GM23338 (cell line): Measurements from ENCODE around the gene NT5DC3. TPM values are rescaled to one million over a fixed set of nuclear protein-coding genes. Genes with fewer than 3 reads are reported as not detected.
A peak's percentile ranks its signal among the peaks of the same experiment; 100 is the strongest.

Source experiments
- ATAC-seq: fragments of 200-7000 bp; cut with Tn5 transposase; 3 replicates; pipeline ENCODE4 v1.9.1; 2020
- DNase-seq: peaks from one replicate; pipeline ENCODE4 v3.0.0-alpha.2; 2015; ENCODE audit warnings: low spot score
- H2AFZ ChIP-seq: fragments of 200-600 bp; sonication (generic); 2 replicates; pipeline ENCODE4 v1.8.0; 2016; ENCODE audit warnings: antibody characterized with exemption, mild to moderate bottlenecking, moderate library complexity
- H3F3A ChIP-seq: fragments of 200-600 bp; sonication (generic); replicated peaks from 2 replicates; pipeline ENCODE4 v1.8.0; 2017; ENCODE audit warnings: antibody characterized with exemption, mixed run types, low read depth
- H3K27ac ChIP-seq: fragments of 200-600 bp; sonication (generic); 2 replicates; pipeline ENCODE4 v1.6.1; 2016; ENCODE audit warnings: low read depth
- H3K27me3 ChIP-seq: fragments of 200-600 bp; sonication (generic); 2 replicates; pipeline ENCODE4 v1.8.0; 2016; ENCODE audit warnings: mild to moderate bottlenecking, mixed run types, moderate library complexity; ENCODE audit not compliant: insufficient read depth
- H3K36me3 ChIP-seq: fragments of 200-600 bp; sonication (generic); 2 replicates; pipeline ENCODE4 v1.8.0; 2016; ENCODE audit warnings: mild to moderate bottlenecking; ENCODE audit not compliant: insufficient read depth
- H3K4me1 ChIP-seq: fragments of 200-600 bp; sonication (generic); 2 replicates; pipeline ENCODE4 v1.8.0; 2016; ENCODE audit warnings: mild to moderate bottlenecking, moderate library complexity; ENCODE audit not compliant: insufficient read depth
- H3K4me2 ChIP-seq: fragments of 200-600 bp; sonication (generic); 2 replicates; pipeline ENCODE4 v1.7.1; 2017; ENCODE audit warnings: mixed run types
- H3K4me3 ChIP-seq: fragments of 200-600 bp; sonication (generic); 2 replicates; pipeline ENCODE4 v1.6.1; 2016; ENCODE audit warnings: mixed run types
- H3K79me2 ChIP-seq: fragments of 200-600 bp; sonication (generic); replicated peaks from 2 replicates; pipeline ENCODE4 v1.8.0; 2017; ENCODE audit warnings: mild to moderate bottlenecking; ENCODE audit not compliant: insufficient read depth
- H3K9me2 ChIP-seq: fragments of 200-600 bp; sonication (generic); 2 replicates; pipeline ENCODE4 v1.8.0; 2017; ENCODE audit not compliant: insufficient read depth
- H4K20me1 ChIP-seq: fragments of 200-600 bp; sonication (generic); replicated peaks from 2 replicates; pipeline ENCODE4 v1.8.0; 2017; ENCODE audit warnings: mild to moderate bottlenecking; ENCODE audit not compliant: insufficient read depth
- H3K27ac Mint-ChIP-seq: 2 replicates; pipeline ENCODE4 v1.8.0; 2020; ENCODE audit warnings: inconsistent platforms, mild to moderate bottlenecking, moderate library complexity, mixed read lengths
- H3K27me3 Mint-ChIP-seq: 3 replicates; pipeline ENCODE4 v1.8.0; 2022; ENCODE audit warnings: low read depth, mild to moderate bottlenecking, moderate library complexity, mixed read lengths, inconsistent platforms; ENCODE audit not compliant: insufficient read depth, poor library complexity
- H3K36me3 Mint-ChIP-seq: 3 replicates; pipeline ENCODE4 v1.8.0; 2021; ENCODE audit warnings: low read depth, mild to moderate bottlenecking, inconsistent platforms, moderate library complexity, mixed read lengths
- H3K4me1 Mint-ChIP-seq: 3 replicates; pipeline ENCODE4 v1.8.0; 2020; ENCODE audit warnings: mild to moderate bottlenecking, inconsistent platforms, mixed read lengths
- H3K4me3 Mint-ChIP-seq: 3 replicates; pipeline ENCODE4 v1.8.0; 2021; ENCODE audit warnings: moderate library complexity, mild to moderate bottlenecking, inconsistent platforms, mixed read lengths
- H3K9me3 Mint-ChIP-seq: 3 replicates; pipeline ENCODE4 v1.8.0; 2020; ENCODE audit warnings: moderate library complexity, mild to moderate bottlenecking, inconsistent platforms, mixed read lengths
- CREB1 ChIP-seq: fragments of 250-450 bp; sonication (Bioruptor Pico); IDR thresholded peaks from 2 replicates; pipeline ENCODE4 v1.5.0; 2020; ENCODE audit warnings: low read depth, mild to moderate bottlenecking, moderate library complexity
- ETS1 ChIP-seq: IDR thresholded peaks from 2 replicates; pipeline ENCODE4 v1.6.1; 2016; ENCODE audit warnings: antibody characterized with exemption
- EZH2 ChIP-seq: fragments of 200-600 bp; sonication (generic); IDR thresholded peaks from one replicate; pipeline ENCODE4 v1.8.0; 2017; ENCODE audit warnings: antibody characterized with exemption, mild to moderate bottlenecking, low read depth; ENCODE audit not compliant: unreplicated experiment
- ZNF331 ChIP-seq: fragments of 250-450 bp; sonication (Bioruptor Pico); IDR thresholded peaks from 2 replicates; pipeline ENCODE4 v1.5.0; 2020; ENCODE audit warnings: low read depth, mild to moderate bottlenecking, moderate library complexity
- polyA plus RNA-seq: library from polyadenylated mRNA; unstranded; fragments of >200 nt; fragmentation: Nextera tagmentation; extraction: Ambion mirVana; gene quantifications from 2 replicates; pipeline ENCODE4 v1.2.1, GENCODE V29; 2016
- total RNA-seq: library from RNA; depleted of rRNA; stranded (reverse); fragments of >200 nt; shearing (Covaris generic); gene quantifications from 2 replicates; pipeline ENCODE4 v1.2.3, GENCODE V29; 2014
- TF ChIP-seq, protein P1 (sequence below), 2 experiments: fragments of 200-600 bp in 1 of 2; sonication (generic) in 1 of 2; conservative IDR thresholded peaks; 2 replicates each; pipeline versions ENCODE4 v1.5.1 to v1.6.1; 2016 to 2017; ENCODE audit warnings: antibody characterized with exemption in 2 of 2, low read depth in 2 of 2, mild to moderate bottlenecking in 2 of 2, moderate library complexity in 1 of 2

NT5DC3 gene
- total and polyA plus RNA-seq, 2 experiments from 2014 or later = 2.2 to 12.5 TPM

DNA sequence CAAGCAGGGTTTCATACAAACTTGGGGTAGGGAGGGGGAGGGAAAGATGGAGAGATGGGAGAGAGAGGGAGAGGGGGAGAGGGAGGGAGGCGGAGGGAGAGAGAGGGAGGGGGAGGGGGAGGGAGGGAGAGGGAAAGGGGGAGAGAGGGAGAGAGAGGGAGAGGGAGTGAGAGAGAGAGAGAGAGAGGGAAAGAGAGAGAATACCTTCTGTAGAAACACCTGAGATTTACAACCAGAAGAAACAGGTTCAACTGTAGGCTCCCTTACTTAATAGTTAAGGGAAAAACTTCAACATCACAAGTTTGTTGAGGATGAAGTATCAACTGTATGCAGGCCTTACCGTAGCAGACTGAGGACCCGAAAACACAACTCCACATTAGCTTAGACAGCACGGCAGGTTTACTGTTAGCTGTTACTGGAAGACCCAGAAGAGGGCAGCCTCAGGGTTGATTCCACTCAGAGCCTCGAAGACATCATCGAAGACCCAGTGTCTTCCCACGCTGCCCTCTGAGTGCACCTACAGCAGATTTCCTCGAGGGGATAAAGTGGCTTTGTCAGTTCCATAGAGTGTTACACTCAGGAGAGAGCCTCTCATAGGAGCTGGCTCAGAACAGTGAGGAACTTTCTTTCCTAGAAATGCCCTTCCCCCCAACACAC is 72.4 kb downstream of the NT5DC3 start:
- no peak overlapping the region for H3K27ac ChIP-seq
- DNase-seq (no peak), ATAC-seq (peak; percentile 45)
- no peaks in the 10 kb centered on the region; the same call in 1 of the 2 replicates for H4K20me1 ChIP-seq
- H3K36me3 Mint-ChIP-seq = peaks cover 17% of the 10 kb centered on the region; the same call in 2 of the 3 replicates
- H3F3A ChIP-seq = no peaks in the 10 kb centered on the region
- H3K9me2 ChIP-seq = no peaks in the 10 kb centered on the region
- no peak overlapping the region for H3K4me3 Mint-ChIP-seq
- no peaks in the 10 kb centered on the region for H3K79me2 ChIP-seq
- no peaks in the 10 kb centered on the region for H3K27me3 ChIP-seq
- H3K4me2 ChIP-seq = no peak overlapping the region
- peaks cover 18% of the 10 kb centered on the region; the same call in 2 of the 3 replicates for H3K4me1 Mint-ChIP-seq
- peaks cover 4% of the 10 kb centered on the region for H3K27me3 Mint-ChIP-seq
- peaks cover 10% of the 10 kb centered on the region; the same call in 1 of the 2 replicates for H3K4me1 ChIP-seq
- H3K4me3 ChIP-seq = no peak overlapping the region
- TF ChIP-seq, protein P1, sequence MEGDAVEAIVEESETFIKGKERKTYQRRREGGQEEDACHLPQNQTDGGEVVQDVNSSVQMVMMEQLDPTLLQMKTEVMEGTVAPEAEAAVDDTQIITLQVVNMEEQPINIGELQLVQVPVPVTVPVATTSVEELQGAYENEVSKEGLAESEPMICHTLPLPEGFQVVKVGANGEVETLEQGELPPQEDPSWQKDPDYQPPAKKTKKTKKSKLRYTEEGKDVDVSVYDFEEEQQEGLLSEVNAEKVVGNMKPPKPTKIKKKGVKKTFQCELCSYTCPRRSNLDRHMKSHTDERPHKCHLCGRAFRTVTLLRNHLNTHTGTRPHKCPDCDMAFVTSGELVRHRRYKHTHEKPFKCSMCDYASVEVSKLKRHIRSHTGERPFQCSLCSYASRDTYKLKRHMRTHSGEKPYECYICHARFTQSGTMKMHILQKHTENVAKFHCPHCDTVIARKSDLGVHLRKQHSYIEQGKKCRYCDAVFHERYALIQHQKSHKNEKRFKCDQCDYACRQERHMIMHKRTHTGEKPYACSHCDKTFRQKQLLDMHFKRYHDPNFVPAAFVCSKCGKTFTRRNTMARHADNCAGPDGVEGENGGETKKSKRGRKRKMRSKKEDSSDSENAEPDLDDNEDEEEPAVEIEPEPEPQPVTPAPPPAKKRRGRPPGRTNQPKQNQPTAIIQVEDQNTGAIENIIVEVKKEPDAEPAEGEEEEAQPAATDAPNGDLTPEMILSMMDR (conservative IDR thresholded peaks at IDR 0.05; ENCODE audit: low read depth in 2 of 2) = peak in 1 of 2 experiments; percentile 31; a peak in 2 of 4 replicates
- no peak for TF ChIP-seq ETS1
- H3K36me3 ChIP-seq = no peaks in the 10 kb centered on the region
- no peak overlapping the region for H2AFZ ChIP-seq
- no peaks in the 10 kb centered on the region for H3K9me3 Mint-ChIP-seq
- no peak overlapping the region for H3K27ac Mint-ChIP-seq

DNA sequence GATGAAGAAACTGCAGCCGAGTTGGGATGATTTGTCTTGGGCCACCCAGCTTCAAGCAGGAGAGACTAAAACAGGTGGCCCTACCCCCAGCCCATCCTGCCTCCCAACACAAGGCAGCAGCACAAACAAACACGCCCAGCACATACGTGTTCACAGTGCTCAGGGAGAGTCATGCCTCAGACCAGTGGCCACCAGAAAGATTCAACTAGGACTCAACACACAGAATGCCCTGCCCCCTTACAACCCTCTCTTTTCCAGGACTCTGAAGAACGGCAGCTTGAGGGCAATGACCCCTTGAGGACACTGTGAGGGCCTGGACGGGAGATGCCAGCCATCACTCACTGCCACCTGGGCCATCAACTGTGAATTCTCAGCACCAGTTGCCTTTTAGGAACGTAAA is 75.0 kb downstream of the NT5DC3 start:
- TF ChIP-seq CREB1 (CRISPR knock-in tag) (no peak), ZNF331 (CRISPR knock-in tag) (no peak), EZH2 (no peak), ETS1 (no peak)
- no peak overlapping the region for H3K4me3 Mint-ChIP-seq

More for the DNA sequence above, 75.0 kb downstream of the NT5DC3 start:
- Histone ChIP-seq H3K79me2 (no peaks in the 10 kb centered on the region), H3K4me1 (peaks cover 10% of the 10 kb centered on the region; the same call in 1 of the 2 replicates), H3K36me3 (no peaks in the 10 kb centered on the region), H3K4me2 (no peak overlapping the region), H2AFZ (no peak overlapping the region), H3F3A (no peaks in the 10 kb centered on the region), H3K9me2 (no peaks in the 10 kb centered on the region), H3K4me3 (no peak overlapping the region), H4K20me1 (no peaks in the 10 kb centered on the region; the same call in 1 of the 2 replicates), H3K27me3 (no peaks in the 10 kb centered on the region), H3K27ac (no peak overlapping the region)
- Mint-ChIP-seq H3K9me3 (no peaks in the 10 kb centered on the region), H3K27ac (no peak overlapping the region), H3K36me3 (peaks cover 17% of the 10 kb centered on the region; the same call in 2 of the 3 replicates), H3K4me1 (peaks cover 14% of the 10 kb centered on the region; the same call in 2 of the 3 replicates), H3K27me3 (peaks cover 2% of the 10 kb centered on the region)
- no peak for ATAC-seq
- no peak for DNase-seq
